Endothelial cell of umbilical vein (primary cell): ENCODE measurements around the gene STX4.

Source experiments
- CTCF ChIP-seq, 2 donors: IDR thresholded peaks; 1 replicate in 1 of 2; 2 replicates in 1 of 2; pipeline ENCODE4 v1.5.1; 2011; ENCODE audit warnings: low read length in 2 of 2, mild to moderate bottlenecking in 2 of 2, moderate library complexity in 2 of 2, control low read depth in 1 of 2, inconsistent platforms in 1 of 2, low read depth in 1 of 2; ENCODE audit not compliant: insufficient read depth in 1 of 2; ENCODE audit errors: extremely low read depth in 1 of 2
- EZH2 ChIP-seq: IDR thresholded peaks from 2 replicates; pipeline ENCODE4 v1.6.1; 2012; ENCODE audit warnings: borderline replicate concordance, low read depth, mild to moderate bottlenecking, moderate library complexity, low read length, inconsistent platforms; ENCODE audit not compliant: severe bottlenecking
- JUN ChIP-seq: IDR thresholded peaks from 2 replicates; pipeline ENCODE4 v1.6.1; 2011; ENCODE audit warnings: borderline replicate concordance, low read depth; ENCODE audit not compliant: insufficient read length, insufficient read depth
- POLR2A ChIP-seq: IDR thresholded peaks from 2 replicates; pipeline ENCODE4 v1.6.1; 2012; ENCODE audit warnings: low read depth, mild to moderate bottlenecking, control low read depth, low read length
- POLR2AphosphoS5 ChIP-seq: IDR thresholded peaks from 2 replicates; pipeline ENCODE4 v1.6.1; 2012; ENCODE audit warnings: low read depth, mild to moderate bottlenecking, control low read depth, low read length, moderate library complexity; ENCODE audit not compliant: insufficient read depth

DNA sequence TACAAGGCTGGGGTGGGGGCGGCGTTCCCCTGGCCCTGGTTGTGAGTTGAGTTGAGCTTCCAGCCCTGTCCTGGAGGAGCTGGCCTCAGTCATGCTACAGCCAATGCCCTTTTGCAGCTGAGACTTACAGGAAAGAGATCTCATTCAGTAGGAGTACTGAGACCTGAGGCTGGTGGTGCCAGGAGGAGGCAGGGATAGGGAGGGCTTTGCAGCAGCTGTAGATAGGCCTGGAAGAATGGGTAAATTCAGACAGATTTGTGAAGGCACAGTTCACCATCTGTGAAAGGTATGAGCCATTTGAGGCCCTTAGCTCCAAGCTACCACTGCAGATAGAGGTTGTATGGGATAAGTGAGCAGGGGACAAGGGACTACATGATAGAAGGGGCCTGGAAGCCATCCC lies 5.6 kb downstream of the STX4 start:
- TF ChIP-seq CTCF (IDR thresholded peaks at IDR 0.05; ENCODE audit: extremely low read depth in 1 of 2, insufficient read depth in 1 of 2, low read depth in 1 of 2, low read length in 2 of 2): no peak
- TF ChIP-seq POLR2A: no peak
- no peak for TF ChIP-seq EZH2
- TF ChIP-seq POLR2AphosphoS5: no peak
- no peak for TF ChIP-seq JUN
